ENCODE results near the gene PLA2G5. TPM values are rescaled to one million over a fixed set of nuclear protein-coding genes. Genes with fewer than 3 reads are reported as not detected.

Gene PLA2G5
- total RNA-seq, 1 donor from 2014 or later = under 0.01 TPM

Other genes starting within 250 kb of the PLA2G5 start
- gene OTUD3, start 187.8 kb upstream of the PLA2G5 start, total RNA-seq = 2.2 and 2.6 TPM in 2 replicates
- not detected in 2 replicates for gene PLA2G2E, start 146.6 kb upstream of the PLA2G5 start, total RNA-seq
- not detected in 2 replicates for gene PLA2G2A, start 90.6 kb upstream of the PLA2G5 start, total RNA-seq
- not detected in 2 replicates for gene PLA2G2D, start 49.3 kb downstream of the PLA2G5 start, total RNA-seq
- gene PLA2G2F, start 69.1 kb downstream of the PLA2G5 start, total RNA-seq = not detected in 2 replicates
- under 0.01 TPM in 1 of 2 replicates, not detected in the other for gene UBXN10, start 115.9 kb downstream of the PLA2G5 start, total RNA-seq
- gene PLA2G2C, start 116.3 kb downstream of the PLA2G5 start, total RNA-seq = not detected in 2 replicates
- gene VWA5B1, start 220.7 kb downstream of the PLA2G5 start, total RNA-seq = not detected in 2 replicates